Measurements from ENCODE around the gene SERINC2. TPM values are rescaled to one million over a fixed set of nuclear protein-coding genes. Genes with fewer than 3 reads are reported as not detected.

Gene SERINC2
- total RNA-seq, 6 experiments from 2014 or later, result 184 to 276 (median 207) TPM

DNA sequence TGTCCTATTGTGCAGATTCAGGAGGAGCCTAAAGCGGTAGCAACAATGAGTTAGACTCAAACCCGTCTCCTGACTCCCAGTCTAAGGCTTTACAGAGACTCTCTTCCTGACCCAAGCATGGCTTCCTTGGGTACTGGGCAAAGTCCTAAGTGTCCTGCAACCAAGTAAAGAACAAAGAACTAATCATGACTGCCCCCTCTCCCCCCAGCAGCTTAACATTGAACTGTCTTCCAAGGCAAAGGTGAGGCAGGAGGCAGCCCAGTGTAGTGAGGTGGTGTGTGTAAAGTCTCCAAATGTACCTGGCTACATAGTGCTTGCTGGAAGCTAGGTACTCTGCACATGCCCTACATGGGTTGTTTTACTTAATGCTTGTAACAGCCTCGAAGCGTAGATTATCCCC, 42.4 kb upstream of the SERINC2 start:
- peaks cover 39% of the 10 kb centered on the region for H3K4me1 Mint-ChIP-seq (ENCODE audit: low read depth)
- H3K4me3 Mint-ChIP-seq, result no peak overlapping the region
- no peak overlapping the region for H3K27ac Mint-ChIP-seq

DNA sequence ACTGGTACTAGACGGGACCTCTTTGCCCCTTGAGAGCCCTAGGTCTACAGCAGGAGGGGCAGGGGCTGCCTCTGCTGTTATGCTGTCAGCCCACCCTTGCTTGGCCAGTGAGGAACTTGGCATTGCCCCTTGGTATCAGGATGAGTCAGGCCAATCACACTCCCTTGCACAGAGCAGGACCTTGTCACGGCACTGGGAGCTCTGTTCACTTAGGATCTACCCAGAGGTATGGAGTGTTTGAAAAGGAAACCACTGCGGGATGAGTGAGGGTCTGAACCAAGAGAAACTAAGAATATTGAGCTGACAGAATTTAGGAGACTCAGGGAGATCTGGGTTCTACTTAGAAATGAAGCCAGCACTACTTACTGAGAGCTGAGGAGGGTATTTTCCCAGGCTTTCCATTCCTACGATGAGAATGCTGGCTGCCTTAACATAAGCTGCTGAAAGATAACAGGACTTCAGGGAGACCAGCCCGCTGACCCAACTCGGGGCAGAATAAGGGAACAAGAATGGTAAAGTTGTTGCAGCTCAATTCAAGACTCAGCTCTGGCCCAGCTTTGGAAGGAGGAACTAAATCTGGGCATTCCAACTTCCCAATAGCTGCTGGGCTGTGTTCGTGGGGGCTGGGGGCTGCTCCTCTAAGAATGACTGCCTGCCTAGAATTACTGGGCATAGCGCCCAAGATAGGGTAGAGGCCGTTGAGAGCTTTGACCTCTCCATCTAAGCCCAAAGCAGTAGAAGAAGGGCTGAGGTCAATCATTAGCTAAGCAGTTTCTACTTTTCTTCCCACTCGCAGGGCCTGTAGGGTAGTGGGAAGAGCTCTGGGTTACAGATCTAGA, 41.7 kb upstream of the SERINC2 start:
- TF ChIP-seq, protein P1, sequence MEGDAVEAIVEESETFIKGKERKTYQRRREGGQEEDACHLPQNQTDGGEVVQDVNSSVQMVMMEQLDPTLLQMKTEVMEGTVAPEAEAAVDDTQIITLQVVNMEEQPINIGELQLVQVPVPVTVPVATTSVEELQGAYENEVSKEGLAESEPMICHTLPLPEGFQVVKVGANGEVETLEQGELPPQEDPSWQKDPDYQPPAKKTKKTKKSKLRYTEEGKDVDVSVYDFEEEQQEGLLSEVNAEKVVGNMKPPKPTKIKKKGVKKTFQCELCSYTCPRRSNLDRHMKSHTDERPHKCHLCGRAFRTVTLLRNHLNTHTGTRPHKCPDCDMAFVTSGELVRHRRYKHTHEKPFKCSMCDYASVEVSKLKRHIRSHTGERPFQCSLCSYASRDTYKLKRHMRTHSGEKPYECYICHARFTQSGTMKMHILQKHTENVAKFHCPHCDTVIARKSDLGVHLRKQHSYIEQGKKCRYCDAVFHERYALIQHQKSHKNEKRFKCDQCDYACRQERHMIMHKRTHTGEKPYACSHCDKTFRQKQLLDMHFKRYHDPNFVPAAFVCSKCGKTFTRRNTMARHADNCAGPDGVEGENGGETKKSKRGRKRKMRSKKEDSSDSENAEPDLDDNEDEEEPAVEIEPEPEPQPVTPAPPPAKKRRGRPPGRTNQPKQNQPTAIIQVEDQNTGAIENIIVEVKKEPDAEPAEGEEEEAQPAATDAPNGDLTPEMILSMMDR (IDR thresholded peaks at IDR 0.05), result no peak
- no peak for DNase-seq
- peaks cover 41% of the 10 kb centered on the region for H3K4me1 Mint-ChIP-seq (ENCODE audit: low read depth)
- H3K27me3 Mint-ChIP-seq (ENCODE audit: insufficient read depth), result peaks cover 4% of the 10 kb centered on the region
- no peaks in the 10 kb centered on the region; the same call in 1 of the 2 replicates for H3K36me3 Mint-ChIP-seq (ENCODE audit: low read depth)
- H3K9me3 Mint-ChIP-seq, result no peaks in the 10 kb centered on the region
- H3K4me3 Mint-ChIP-seq, result no peak overlapping the region
- no peak overlapping the region for H3K27ac Mint-ChIP-seq

More for the DNA sequence above, 42.4 kb upstream of the SERINC2 start:
- peaks cover 4% of the 10 kb centered on the region for H3K27me3 Mint-ChIP-seq (ENCODE audit: insufficient read depth)
- no peaks in the 10 kb centered on the region for H3K9me3 Mint-ChIP-seq
- TF ChIP-seq, protein P1 (IDR thresholded peaks at IDR 0.05), result no peak
- H3K36me3 Mint-ChIP-seq (ENCODE audit: low read depth), result peaks cover 3% of the 10 kb centered on the region
- DNase-seq, result no peak

DNA sequence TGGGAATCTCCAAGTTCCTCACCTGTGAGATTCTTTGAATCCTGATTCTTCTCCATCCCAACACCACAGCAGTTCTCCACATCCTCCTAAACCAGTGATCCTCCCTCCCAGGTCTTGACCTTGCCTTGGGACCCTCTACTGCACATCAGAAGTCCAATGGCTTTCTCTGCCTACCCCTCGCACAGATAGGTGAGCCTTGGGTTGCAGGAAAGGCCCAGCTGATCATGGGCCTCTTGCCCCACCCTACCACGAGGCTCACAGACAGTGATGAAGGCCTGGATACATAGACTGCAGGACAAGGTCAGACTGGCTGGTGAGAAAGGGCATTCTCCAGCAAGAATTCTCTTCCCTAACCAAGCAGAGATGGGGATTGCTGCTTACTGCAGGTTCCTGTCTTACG, 41.0 kb upstream of the SERINC2 start:
- TF ChIP-seq, protein P1 (IDR thresholded peaks at IDR 0.05), result no peak
- Mint-ChIP-seq H3K27me3 (ENCODE audit: insufficient read depth) (peaks cover 4% of the 10 kb centered on the region), H3K4me1 (ENCODE audit: low read depth) (peaks cover 48% of the 10 kb centered on the region), H3K36me3 (ENCODE audit: low read depth) (no peaks in the 10 kb centered on the region; the same call in 1 of the 2 replicates), H3K4me3 (peak overlapping the region; percentile 87), H3K27ac (no peak overlapping the region), H3K9me3 (no peaks in the 10 kb centered on the region)
- no peak for DNase-seq

GRCh38 chr1:31372751-31373055, 40.3 kb upstream of the SERINC2 start:
- Mint-ChIP-seq H3K27me3 (ENCODE audit: insufficient read depth) (peaks cover 4% of the 10 kb centered on the region), H3K36me3 (ENCODE audit: low read depth) (no peaks in the 10 kb centered on the region; the same call in 1 of the 2 replicates), H3K4me3 (peak overlapping the region; percentile 87), H3K27ac (peak overlapping the region; percentile 66), H3K4me1 (ENCODE audit: low read depth) (peaks cover 54% of the 10 kb centered on the region), H3K9me3 (no peaks in the 10 kb centered on the region)
- DNase-seq, result no peak
- TF ChIP-seq, protein P1 (IDR thresholded peaks at IDR 0.05), result no peak

GRCh38 chr1:31373056-31373896, 39.7 kb upstream of the SERINC2 start, which contains the start of gene FABP3:
Gene FABP3, minus strand, starts transcription at chr1:31373076. Its CDS starts 62 bp downstream, at chr1:31373014.
- TF ChIP-seq, protein P1 (IDR thresholded peaks at IDR 0.05), result no peak
- Mint-ChIP-seq H3K4me1 (ENCODE audit: low read depth) (peaks cover 54% of the 10 kb centered on the region), H3K36me3 (ENCODE audit: low read depth) (no peaks in the 10 kb centered on the region; the same call in 1 of the 2 replicates), H3K4me3 (peak within 1 kb of the TSS; percentile 87), H3K27me3 (ENCODE audit: insufficient read depth) (peaks cover 4% of the 10 kb centered on the region), H3K9me3 (no peaks in the 10 kb centered on the region), H3K27ac (peak within 1 kb of the TSS; percentile 88)
- DNase-seq, result peak; percentile 57
